ENCODE results near the gene THOC6. TPM values are rescaled to one million over a fixed set of nuclear protein-coding genes. Genes with fewer than 3 reads are reported as not detected.

THOC6 gene
- total and polyA plus RNA-seq, 9 of the 15 experiments (the other 6 are each of a cell fraction or from before 2014, with no cell fraction given): 2.5 to 65.4 (median 42.3) TPM

DNA sequence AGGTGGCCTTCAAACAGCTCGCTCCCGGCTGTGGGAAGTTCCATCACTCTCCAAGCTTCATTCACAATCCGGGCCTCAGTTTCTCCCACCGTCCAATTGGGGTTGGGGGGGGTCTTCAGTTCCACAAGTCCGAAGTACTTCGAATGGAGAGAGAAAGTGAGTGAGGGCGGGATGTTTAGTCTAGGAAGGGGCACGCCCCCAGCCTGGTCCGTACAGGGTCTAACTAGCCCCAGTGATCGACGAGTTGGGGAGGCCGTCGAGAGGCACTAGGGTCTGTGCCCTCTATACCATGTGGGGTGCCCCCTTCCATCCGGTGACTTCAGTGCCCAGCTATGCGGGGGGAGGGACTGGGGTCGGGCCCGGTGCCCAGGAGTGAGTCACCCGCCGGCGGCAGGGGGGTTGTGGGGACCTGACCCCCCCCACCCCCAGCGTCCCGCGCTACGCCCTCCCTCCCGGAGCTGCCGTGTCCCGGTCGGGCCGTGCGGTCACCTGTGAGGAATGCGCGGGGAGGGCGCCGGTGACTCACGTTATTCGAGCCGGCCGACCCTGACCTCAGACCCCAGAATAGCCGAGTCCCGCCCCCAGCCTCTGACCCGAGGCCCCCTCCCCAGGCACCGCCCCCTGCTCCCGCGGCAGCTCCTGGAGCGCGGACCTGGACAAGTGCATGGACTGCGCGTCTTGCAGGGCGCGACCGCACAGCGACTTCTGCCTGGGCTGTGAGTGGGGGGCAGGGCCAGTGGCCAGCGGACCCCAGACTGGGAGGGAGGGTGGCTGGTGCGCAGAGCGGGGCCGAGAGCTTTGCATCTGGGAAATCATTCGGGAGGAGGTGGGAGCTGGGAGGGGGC is 3.0 kb upstream of the THOC6 start:
- peaks cover 2% of the 10 kb centered on the region for H3K9me1 ChIP-seq (ENCODE audit: control insufficient read depth, insufficient read depth, low read length)
- no peaks in the 10 kb centered on the region for H3K9me3 ChIP-seq (replicated peaks; ENCODE audit: control insufficient read depth, insufficient read depth, low read depth, low read length)
- in situ Hi-C loops (cut with MboI): no loop called here
- FAIRE-seq (no peak), ATAC-seq (peak; percentile 32), DNase-seq (ENCODE audit: extremely low read depth in 1 of 4, low spot score in 3 of 4) (peak; percentile 76 to 78 (median 78))
- intact Hi-C loops (cut with micrococcal nuclease): loop anchor here (1.0 to 10.0 kb wide), 2 partner anchors 13 to 56 kb away; partner anchors contain the start of genes KREMEN2 and PAQR4
- peak overlapping the region; percentile 90 for H3K27ac ChIP-seq (ENCODE audit: extremely low read depth, low read depth, low read length)
- POLR2A ChIA-PET: interaction anchor here (0.8 to 3.3 kb wide), 7 partner anchors 10 to 54 kb away, joined by 3 to 29 read pairs (median 6); no protein-coding TSS in a partner anchor
- no peaks in the 10 kb centered on the region for H3K27me3 ChIP-seq (ENCODE audit: control insufficient read depth in 2 of 2, insufficient read depth in 2 of 2, low read length in 2 of 2)
- peak overlapping the region; percentile 88 to 94 for H3K9ac ChIP-seq (ENCODE audit: insufficient read depth in 1 of 2, low read depth in 2 of 2, low read length in 2 of 2)
- H2AFZ ChIP-seq (ENCODE audit: low read depth, low read length): peak overlapping the region; percentile 46; the same call in 1 of the 2 replicates
- CTCF ChIA-PET (ENCODE audit: low intra/inter-chr PET ratio): no interaction called here
- peaks cover 22% of the 10 kb centered on the region; the same call in 2 of the 3 replicates for H3K36me3 ChIP-seq (ENCODE audit: control insufficient read depth, insufficient read depth, low read length)
- H4K20me1 ChIP-seq (replicated peaks; ENCODE audit: control insufficient read depth, insufficient read depth, low read length): peaks cover 28% of the 10 kb centered on the region
- peaks cover 42% of the 10 kb centered on the region for H3K79me2 ChIP-seq (ENCODE audit: control insufficient read depth, insufficient read depth, low read length)
- H3K4me2 ChIP-seq (ENCODE audit: insufficient read depth, low read length): peak overlapping the region; percentile 83
- WGBS (ENCODE audit: insufficient coverage, low coverage, missing lambda C conversion rate): 1% methylated on average over 36 of the region's 57 CpGs
- H3K4me3 ChIP-seq: peak overlapping the region; percentile 82
- H3K4me1 ChIP-seq (replicated peaks in 1 of 2; ENCODE audit: control insufficient read depth in 2 of 2, insufficient read depth in 2 of 2, low read length in 2 of 2): peaks cover 36 to 92% of the 10 kb centered on the region in 2 experiments
- BruUV-seq (replicated peaks): TSS peak; percentile 59
- TF ChIP-seq NEUROD1 (IDR thresholded peaks at IDR 0.05; ENCODE audit: borderline replicate concordance, low read depth, low read length, partially characterized antibody) (no peak), HMGXB4 (CRISPR knock-in tag; IDR thresholded peaks at IDR 0.05) (no peak), RAD51 (IDR thresholded peaks at IDR 0.05; ENCODE audit: borderline replicate concordance, low read depth) (0 out of 2 replicates have a peak, but pooled peaks have one; percentile 29), TEAD4 (IDR thresholded peaks at IDR 0.05; ENCODE audit: low read length) (peak; percentile 69; the same call in 1 of the 2 replicates), TEAD4 (CRISPR knock-in tag; IDR thresholded peaks at IDR 0.05; ENCODE audit: borderline replicate concordance) (peak; percentile 83; the same call in 1 of the 2 replicates), ZNF639 (CRISPR knock-in tag; conservative IDR thresholded peaks at IDR 0.05 in 1 of 2, IDR thresholded peaks at IDR 0.05 in 1 of 2) (peak in 1 of 2 experiments; percentile 17; a peak in 1 of 4 replicates), TCF7 (IDR thresholded peaks at IDR 0.05; ENCODE audit: borderline replicate concordance) (no peak), POLR3A (IDR thresholded peaks at IDR 0.05; ENCODE audit: borderline replicate concordance, extremely low read depth, insufficient read depth, insufficient read length) (no peak), ZNF224 (CRISPR knock-in tag; IDR thresholded peaks at IDR 0.05) (no peak), ZNF589 (CRISPR knock-in tag; IDR thresholded peaks at IDR 0.05; ENCODE audit: low read depth) (no peak), RBM34 (IDR thresholded peaks at IDR 0.05; ENCODE audit: borderline replicate concordance, insufficient read depth, low read length) (no peak), LEF1 (IDR thresholded peaks at IDR 0.05) (no peak), NCOA6 (IDR thresholded peaks at IDR 0.05) (no peak)
- TF ChIP-seq, protein P1, sequence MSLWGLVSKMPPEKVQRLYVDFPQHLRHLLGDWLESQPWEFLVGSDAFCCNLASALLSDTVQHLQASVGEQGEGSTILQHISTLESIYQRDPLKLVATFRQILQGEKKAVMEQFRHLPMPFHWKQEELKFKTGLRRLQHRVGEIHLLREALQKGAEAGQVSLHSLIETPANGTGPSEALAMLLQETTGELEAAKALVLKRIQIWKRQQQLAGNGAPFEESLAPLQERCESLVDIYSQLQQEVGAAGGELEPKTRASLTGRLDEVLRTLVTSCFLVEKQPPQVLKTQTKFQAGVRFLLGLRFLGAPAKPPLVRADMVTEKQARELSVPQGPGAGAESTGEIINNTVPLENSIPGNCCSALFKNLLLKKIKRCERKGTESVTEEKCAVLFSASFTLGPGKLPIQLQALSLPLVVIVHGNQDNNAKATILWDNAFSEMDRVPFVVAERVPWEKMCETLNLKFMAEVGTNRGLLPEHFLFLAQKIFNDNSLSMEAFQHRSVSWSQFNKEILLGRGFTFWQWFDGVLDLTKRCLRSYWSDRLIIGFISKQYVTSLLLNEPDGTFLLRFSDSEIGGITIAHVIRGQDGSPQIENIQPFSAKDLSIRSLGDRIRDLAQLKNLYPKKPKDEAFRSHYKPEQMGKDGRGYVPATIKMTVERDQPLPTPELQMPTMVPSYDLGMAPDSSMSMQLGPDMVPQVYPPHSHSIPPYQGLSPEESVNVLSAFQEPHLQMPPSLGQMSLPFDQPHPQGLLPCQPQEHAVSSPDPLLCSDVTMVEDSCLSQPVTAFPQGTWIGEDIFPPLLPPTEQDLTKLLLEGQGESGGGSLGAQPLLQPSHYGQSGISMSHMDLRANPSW (CRISPR knock-in tag; IDR thresholded peaks at IDR 0.05): no peak; the same call in 1 of the 2 replicates

All from K562 (cell line).